Measurements from ENCODE around the gene TMEM201. TPM values are rescaled to one million over a fixed set of nuclear protein-coding genes. Genes with fewer than 3 reads are reported as not detected.

TMEM201 gene
- polyA plus RNA-seq, 1 of the 3 experiments (the other 2 are of a cell fraction): 8.2 TPM

DNA sequence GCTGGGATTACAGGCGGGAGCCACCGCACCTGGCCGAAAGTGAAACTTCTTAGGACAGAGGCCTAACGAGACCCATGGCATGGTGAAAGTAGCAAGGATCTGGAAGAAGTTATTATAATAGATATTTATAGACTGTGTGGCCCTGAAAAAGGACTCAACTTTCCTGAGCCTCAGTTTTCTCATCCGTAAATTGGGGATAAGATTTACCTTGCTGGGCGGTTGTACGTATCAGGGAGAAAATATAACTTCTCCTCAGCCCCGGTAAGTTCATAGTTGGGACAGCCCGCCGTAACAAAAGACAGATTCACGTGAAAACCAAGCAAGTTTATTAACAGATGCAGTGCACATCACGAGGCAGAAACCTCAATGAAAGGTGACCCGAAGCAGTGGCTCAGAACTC lies 57.3 kb downstream of the TMEM201 start (continued):
- TF ChIP-seq, protein P1, sequence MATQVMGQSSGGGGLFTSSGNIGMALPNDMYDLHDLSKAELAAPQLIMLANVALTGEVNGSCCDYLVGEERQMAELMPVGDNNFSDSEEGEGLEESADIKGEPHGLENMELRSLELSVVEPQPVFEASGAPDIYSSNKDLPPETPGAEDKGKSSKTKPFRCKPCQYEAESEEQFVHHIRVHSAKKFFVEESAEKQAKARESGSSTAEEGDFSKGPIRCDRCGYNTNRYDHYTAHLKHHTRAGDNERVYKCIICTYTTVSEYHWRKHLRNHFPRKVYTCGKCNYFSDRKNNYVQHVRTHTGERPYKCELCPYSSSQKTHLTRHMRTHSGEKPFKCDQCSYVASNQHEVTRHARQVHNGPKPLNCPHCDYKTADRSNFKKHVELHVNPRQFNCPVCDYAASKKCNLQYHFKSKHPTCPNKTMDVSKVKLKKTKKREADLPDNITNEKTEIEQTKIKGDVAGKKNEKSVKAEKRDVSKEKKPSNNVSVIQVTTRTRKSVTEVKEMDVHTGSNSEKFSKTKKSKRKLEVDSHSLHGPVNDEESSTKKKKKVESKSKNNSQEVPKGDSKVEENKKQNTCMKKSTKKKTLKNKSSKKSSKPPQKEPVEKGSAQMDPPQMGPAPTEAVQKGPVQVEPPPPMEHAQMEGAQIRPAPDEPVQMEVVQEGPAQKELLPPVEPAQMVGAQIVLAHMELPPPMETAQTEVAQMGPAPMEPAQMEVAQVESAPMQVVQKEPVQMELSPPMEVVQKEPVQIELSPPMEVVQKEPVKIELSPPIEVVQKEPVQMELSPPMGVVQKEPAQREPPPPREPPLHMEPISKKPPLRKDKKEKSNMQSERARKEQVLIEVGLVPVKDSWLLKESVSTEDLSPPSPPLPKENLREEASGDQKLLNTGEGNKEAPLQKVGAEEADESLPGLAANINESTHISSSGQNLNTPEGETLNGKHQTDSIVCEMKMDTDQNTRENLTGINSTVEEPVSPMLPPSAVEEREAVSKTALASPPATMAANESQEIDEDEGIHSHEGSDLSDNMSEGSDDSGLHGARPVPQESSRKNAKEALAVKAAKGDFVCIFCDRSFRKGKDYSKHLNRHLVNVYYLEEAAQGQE (IDR thresholded peaks at IDR 0.05; ENCODE audit: low read depth, low read length): no peak
- TF ChIP-seq NFIC (IDR thresholded peaks at IDR 0.05; ENCODE audit: borderline replicate concordance): no peak
- no peak for TF ChIP-seq EZH2phosphoT487 (IDR thresholded peaks at IDR 0.05; ENCODE audit: borderline replicate concordance, low read depth)
- TF ChIP-seq RAD21 (IDR thresholded peaks at IDR 0.05; ENCODE audit: low read length): no peak
- TF ChIP-seq RXRA (IDR thresholded peaks at IDR 0.05; ENCODE audit: borderline replicate concordance, low read depth): no peak

GRCh38 chr1:9648171-9648570 lies 59.5 kb downstream of the TMEM201 start:
- H3K27me3 ChIP-seq (ENCODE audit: insufficient read depth): peaks cover 26% of the 10 kb centered on the region
- H3K9me3 ChIP-seq: no peaks in the 10 kb centered on the region
- CTCF ChIA-PET: no interaction called here
- DNase-seq: no peak
- no peaks in the 10 kb centered on the region for H3K79me2 ChIP-seq (ENCODE audit: insufficient read depth)
- no peaks in the 10 kb centered on the region for H3K9me2 ChIP-seq
- POLR2A ChIA-PET: no interaction called here
- no peak overlapping the region for H3K9ac ChIP-seq
- WGBS (ENCODE audit: low lambda C conversion rate): 79% methylated on average over 7 of the region's 10 CpGs
- H3K36me3 ChIP-seq (replicated peaks in 1 of 2; ENCODE audit: control insufficient read depth in 1 of 2, insufficient read depth in 2 of 2, low read length in 1 of 2): no peaks in the 10 kb centered on the region
- H3F3A ChIP-seq (replicated peaks; ENCODE audit: insufficient read depth): no peaks in the 10 kb centered on the region
- H2AFZ ChIP-seq (ENCODE audit: low read depth): no peak overlapping the region
- no peak overlapping the region for H3K4me2 ChIP-seq
- H3K4me3 ChIP-seq (ENCODE audit: low read depth in 2 of 2, low read length in 1 of 2): no peak overlapping the region
- no peaks in the 10 kb centered on the region for H4K20me1 ChIP-seq (ENCODE audit: insufficient read depth)
- H3K27ac ChIP-seq (ENCODE audit: low read depth in 2 of 2, low read length in 1 of 2): no peak overlapping the region
- TF ChIP-seq YY1 (IDR thresholded peaks at IDR 0.05; ENCODE audit: low read depth) (no peak), RFX5 (IDR thresholded peaks at IDR 0.05; ENCODE audit: low read length) (no peak), PBX3 (IDR thresholded peaks at IDR 0.05) (no peak), USF2 (IDR thresholded peaks at IDR 0.05; ENCODE audit: borderline replicate concordance, low read depth, low read length) (no peak), NFIC (IDR thresholded peaks at IDR 0.05; ENCODE audit: borderline replicate concordance) (no peak), RCOR1 (IDR thresholded peaks at IDR 0.05; ENCODE audit: low read length) (no peak), POLR2AphosphoS5 (IDR thresholded peaks at IDR 0.05; ENCODE audit: low read depth, low read length) (no peak), IRF3 (IDR thresholded peaks at IDR 0.05; ENCODE audit: low read depth, low read length) (no peak), TEAD4 (IDR thresholded peaks at IDR 0.05; ENCODE audit: borderline replicate concordance, insufficient read depth) (no peak), FOSL2 (IDR thresholded peaks at IDR 0.05; ENCODE audit: borderline replicate concordance, low read depth) (no peak), GABPA (IDR thresholded peaks at IDR 0.05; ENCODE audit: low read depth) (no peak), EZH2phosphoT487 (IDR thresholded peaks at IDR 0.05; ENCODE audit: borderline replicate concordance, low read depth) (no peak), EP300 (IDR thresholded peaks at IDR 0.05; ENCODE audit: borderline replicate concordance in 1 of 2, low read depth in 1 of 2, low read length in 1 of 2) (no peak), MEF2A (IDR thresholded peaks at IDR 0.05; ENCODE audit: borderline replicate concordance, low read depth) (no peak)
- TF ChIP-seq, protein P1 (IDR thresholded peaks at IDR 0.05; ENCODE audit: low read depth, low read length): no peak
- H3K4me1 ChIP-seq (ENCODE audit: control insufficient read depth in 1 of 2, insufficient read depth in 2 of 2, low read depth in 1 of 2, low read length in 1 of 2): no peaks in the 10 kb centered on the region; a peak in 1 of 4 replicates

Data from SK-N-SH (cell line).